Mesenchymal stem cell (in vitro differentiated cells and primary cell): ENCODE measurements around the gene DENND1C.
A peak's percentile ranks its signal among the peaks of the same experiment; 100 is the strongest.
"Not testable (repeated sequence)": the region's sequence is repeated elsewhere in the genome, so short reads cannot be mapped to it uniquely, and the experiment has no call there.

Source experiments
- DNase-seq: peaks from one replicate; pipeline ENCODE4 v3.0.0-alpha.2; 2013
- H2AFZ ChIP-seq: one replicate; pipeline ENCODE4 v1.6.1; 2013; ENCODE audit warnings: low read depth, mild to moderate bottlenecking, control low read depth, inconsistent platforms, low read length, moderate library complexity
- H2AK5ac ChIP-seq: 2 replicates; pipeline ENCODE4 v1.6.1; 2013; ENCODE audit warnings: low read length, moderate library complexity, mild to moderate bottlenecking, inconsistent platforms; ENCODE audit not compliant: severe bottlenecking
- H2BK120ac ChIP-seq: one replicate; pipeline ENCODE4 v1.6.1; 2013; ENCODE audit warnings: low read depth, mild to moderate bottlenecking, inconsistent platforms, low read length, moderate library complexity
- H2BK12ac ChIP-seq, 2 experiments: one replicate each; pipeline ENCODE4 v1.6.1; 2013; ENCODE audit warnings: inconsistent platforms in 2 of 2, low read length in 2 of 2, mild to moderate bottlenecking in 2 of 2, moderate library complexity in 2 of 2, control low read depth in 1 of 2
- H2BK15ac ChIP-seq: one replicate; pipeline ENCODE4 v1.6.1; 2013; ENCODE audit warnings: mild to moderate bottlenecking, low read depth, inconsistent platforms; ENCODE audit not compliant: poor library complexity, severe bottlenecking
- H2BK5ac ChIP-seq: 2 replicates; pipeline ENCODE4 v1.6.1; 2013; ENCODE audit warnings: low read depth, mild to moderate bottlenecking, low read length, control low read depth, inconsistent platforms; ENCODE audit not compliant: poor library complexity, severe bottlenecking
- H3K14ac ChIP-seq, 2 experiments: one replicate each; pipeline ENCODE4 v1.6.1; 2013; ENCODE audit warnings: inconsistent platforms in 2 of 2, low read length in 2 of 2, control low read depth in 1 of 2, mild to moderate bottlenecking in 1 of 2, moderate library complexity in 1 of 2
- H3K18ac ChIP-seq, 2 experiments: one replicate each; pipeline ENCODE4 v1.6.1; 2013; ENCODE audit warnings: inconsistent platforms in 2 of 2, low read length in 2 of 2, control low read depth in 1 of 2, low read depth in 1 of 2, mild to moderate bottlenecking in 1 of 2
- H3K23ac ChIP-seq, 2 experiments: one replicate each; pipeline ENCODE4 v1.6.1; 2013; ENCODE audit warnings: inconsistent platforms in 2 of 2, low read length in 2 of 2, mild to moderate bottlenecking in 2 of 2, moderate library complexity in 2 of 2, control low read depth in 1 of 2
- H3K27ac ChIP-seq: 2 replicates; pipeline ENCODE4 v1.5.1; 2013; ENCODE audit warnings: mild to moderate bottlenecking, moderate library complexity, low read length, control low read depth, inconsistent platforms; ENCODE audit not compliant: poor library complexity, severe bottlenecking
- H3K27me3 ChIP-seq, 2 experiments: 2 replicates each; pipeline versions ENCODE4 v1.6.1 to v1.7.0; 2013; ENCODE audit warnings: low read length in 2 of 2, mild to moderate bottlenecking in 2 of 2, moderate library complexity in 2 of 2, control low read depth in 1 of 2, inconsistent platforms in 1 of 2; ENCODE audit not compliant: control insufficient read depth in 1 of 2, insufficient read depth in 1 of 2
- H3K36me3 ChIP-seq, 2 experiments: 2 replicates each; pipeline versions ENCODE4 v1.6.1 to v1.7.0; 2013; ENCODE audit warnings: low read length in 2 of 2, control low read depth in 1 of 2, inconsistent platforms in 1 of 2, low read depth in 1 of 2, mild to moderate bottlenecking in 1 of 2; ENCODE audit not compliant: insufficient read depth in 2 of 2, control insufficient read depth in 1 of 2
- H3K4ac ChIP-seq, 2 experiments: one replicate each; pipeline ENCODE4 v1.6.1; 2013; ENCODE audit warnings: inconsistent platforms in 2 of 2, low read length in 2 of 2, mild to moderate bottlenecking in 2 of 2, moderate library complexity in 2 of 2, control low read depth in 1 of 2, low read depth in 1 of 2
- H3K4me1 ChIP-seq: 2 replicates; pipeline ENCODE4 v1.6.1; 2013; ENCODE audit warnings: low read depth, low read length, control low read depth; ENCODE audit not compliant: control insufficient read depth, insufficient read depth
- H3K4me2 ChIP-seq: 2 replicates; pipeline ENCODE4 v1.6.1; 2013; ENCODE audit warnings: low read length, mild to moderate bottlenecking, inconsistent platforms; ENCODE audit not compliant: poor library complexity, severe bottlenecking
- H3K4me3 ChIP-seq, 2 experiments: 2 replicates each; pipeline versions ENCODE4 v1.5.1 to v1.7.0; 2013; ENCODE audit warnings: low read length in 2 of 2, mild to moderate bottlenecking in 2 of 2, control low read depth in 1 of 2, low read depth in 1 of 2; ENCODE audit not compliant: insufficient read depth in 1 of 2
- H3K79me1 ChIP-seq: replicated peaks from 2 replicates; pipeline ENCODE4 v1.6.1; 2013; ENCODE audit warnings: mild to moderate bottlenecking, control low read depth, low read length, inconsistent platforms; ENCODE audit not compliant: poor library complexity, severe bottlenecking
- H3K9ac ChIP-seq: 2 replicates; pipeline ENCODE4 v1.7.0; 2013; ENCODE audit warnings: mild to moderate bottlenecking, low read length, moderate library complexity
- H3K9me3 ChIP-seq: 2 replicates; pipeline ENCODE4 v1.7.0; 2013; ENCODE audit warnings: mild to moderate bottlenecking, low read length; ENCODE audit not compliant: control insufficient read depth
- H4K8ac ChIP-seq: one replicate; pipeline ENCODE4 v1.6.1; 2013; ENCODE audit warnings: inconsistent platforms, mild to moderate bottlenecking, low read length, moderate library complexity
- H4K91ac ChIP-seq: one replicate; pipeline ENCODE4 v1.6.1; 2013; ENCODE audit warnings: mild to moderate bottlenecking, low read length, inconsistent platforms
- WGBS: methylation state at CpG from one replicate; pipeline ENCODE4 v1.1.7; 2013; ENCODE audit warnings: mixed read lengths; 5-methylcytosine and 5-hydroxymethylcytosine counted together

The DENND1C gene

DNA sequence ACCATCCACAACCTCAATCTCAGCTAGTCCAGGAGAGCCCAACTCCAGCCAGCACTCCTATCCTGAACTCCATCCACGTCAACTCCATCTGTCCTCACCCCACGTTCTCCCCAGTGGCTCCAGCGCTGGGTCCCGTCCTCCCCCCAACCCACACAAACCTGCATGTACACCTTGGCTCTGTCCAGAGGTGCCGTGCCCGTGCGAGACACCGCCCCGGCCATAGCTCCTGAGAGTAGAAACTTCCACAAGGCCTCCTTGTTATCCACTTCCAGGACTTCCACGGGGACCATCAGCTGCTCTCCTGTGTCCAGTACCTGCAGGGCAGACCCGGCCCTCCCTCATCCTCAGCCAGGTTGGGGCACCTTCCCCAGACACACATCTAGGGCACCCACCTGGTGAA lies 49.7 kb downstream of the DENND1C start:
- no peaks in the 10 kb centered on the region for H3K9me3 ChIP-seq
- H3K9ac ChIP-seq = no peak overlapping the region
- H3K27me3 ChIP-seq = peaks cover 10 to 16% of the 10 kb centered on the region in 2 experiments
- H3K4ac ChIP-seq = no peak overlapping the region
- H2BK12ac ChIP-seq = no peak overlapping the region
- H3K79me1 ChIP-seq = no peaks in the 10 kb centered on the region
- no peaks in the 10 kb centered on the region for H3K36me3 ChIP-seq
- H4K91ac ChIP-seq = no peak overlapping the region
- H3K23ac ChIP-seq = no peak overlapping the region
- no peak overlapping the region for H2BK120ac ChIP-seq
- no peak for DNase-seq
- no peaks in the 10 kb centered on the region for H3K4me1 ChIP-seq
- H3K14ac ChIP-seq = no peak overlapping the region
- 84% methylated on average over 11 of the region's 11 CpGs for WGBS
- H3K4me2 ChIP-seq = no peak overlapping the region
- H3K27ac ChIP-seq = no peak overlapping the region
- H2BK5ac ChIP-seq = no peak overlapping the region
- H3K18ac ChIP-seq = no peak overlapping the region
- H2AFZ ChIP-seq = no peak overlapping the region
- no peak overlapping the region for H2BK15ac ChIP-seq
- no peak overlapping the region for H3K4me3 ChIP-seq
- H2AK5ac ChIP-seq = no peak overlapping the region
- H4K8ac ChIP-seq = no peak overlapping the region

- Histone ChIP-seq H3K18ac (peak overlapping the region in 1 of 2 experiments; percentile 9), H3K4me1 (peaks cover 4% of the 10 kb centered on the region), H4K8ac (peak overlapping the region; percentile 23), H2BK120ac (no peak overlapping the region), H3K14ac (no peak overlapping the region), H3K27me3 (peaks cover 10 to 16% of the 10 kb centered on the region in 2 experiments), H3K27ac (no peak overlapping the region), H3K4ac (no peak overlapping the region), H2BK5ac (no peak overlapping the region), H3K9ac (no peak overlapping the region), H3K23ac (no peak overlapping the region), H2AK5ac (no peak overlapping the region), H2AFZ (no peak overlapping the region), H3K36me3 (no peaks in the 10 kb centered on the region), H2BK15ac (no peak overlapping the region), H3K4me2 (no peak overlapping the region), H3K9me3 (no peaks in the 10 kb centered on the region), H2BK12ac (no peak overlapping the region), H3K4me3 (no peak overlapping the region), H3K79me1 (peaks cover 5% of the 10 kb centered on the region), H4K91ac (no peak overlapping the region)
- 78% methylated on average over 18 of the region's 20 CpGs for WGBS
- no peak for DNase-seq
These were observed 52.0 kb downstream of the DENND1C start for GRCh38 chr19:6429419-6430221.

DNA sequence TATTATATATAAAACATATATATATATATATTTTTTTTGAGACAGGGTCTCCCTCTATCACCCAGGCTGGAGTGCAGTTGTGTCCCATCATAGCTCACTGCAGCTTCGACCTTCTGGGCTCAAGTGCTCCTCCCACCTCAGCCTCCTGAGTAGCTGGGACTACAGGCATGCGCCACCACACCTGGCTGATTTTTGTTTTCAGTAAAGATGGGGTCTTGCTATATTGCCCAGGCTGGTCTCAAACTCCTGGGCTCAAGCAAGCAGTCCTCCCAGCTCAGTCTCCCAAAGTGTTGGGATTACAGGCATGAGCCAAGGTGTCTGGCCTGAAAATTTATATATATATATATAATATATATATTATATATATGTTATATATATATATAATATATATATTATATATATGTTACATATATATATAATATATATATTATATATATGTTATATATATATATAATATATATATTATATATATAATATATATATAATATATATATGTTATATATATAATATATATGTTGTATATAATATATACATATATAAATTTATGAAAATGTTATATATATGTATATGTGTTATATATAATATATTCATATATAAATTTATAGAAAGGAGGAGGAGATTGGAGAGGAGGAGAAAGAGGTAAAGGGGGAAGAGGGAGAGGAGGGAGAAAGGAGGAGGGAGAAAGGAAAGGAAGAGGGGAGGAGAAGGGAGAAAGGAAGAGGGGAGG lies 52.7 kb downstream of the DENND1C start:
- H2AFZ ChIP-seq, H3K4me2 ChIP-seq, H2BK15ac ChIP-seq, H3K9ac ChIP-seq, H3K79me1 ChIP-seq, H2BK5ac ChIP-seq, H3K14ac ChIP-seq, H3K4ac ChIP-seq, H3K18ac ChIP-seq, H3K9me3 ChIP-seq, H2BK120ac ChIP-seq, H3K4me3 ChIP-seq, H2BK12ac ChIP-seq, H4K91ac ChIP-seq, H3K36me3 ChIP-seq, H3K4me1 ChIP-seq, H2AK5ac ChIP-seq, H3K23ac ChIP-seq, DNase-seq, H3K27ac ChIP-seq, H4K8ac ChIP-seq: not testable (repeated sequence)
- peaks cover 10 to 16% of the 10 kb centered on the region in 2 experiments for H3K27me3 ChIP-seq
- 89% methylated on average over 2 of the region's 2 CpGs for WGBS

DNA sequence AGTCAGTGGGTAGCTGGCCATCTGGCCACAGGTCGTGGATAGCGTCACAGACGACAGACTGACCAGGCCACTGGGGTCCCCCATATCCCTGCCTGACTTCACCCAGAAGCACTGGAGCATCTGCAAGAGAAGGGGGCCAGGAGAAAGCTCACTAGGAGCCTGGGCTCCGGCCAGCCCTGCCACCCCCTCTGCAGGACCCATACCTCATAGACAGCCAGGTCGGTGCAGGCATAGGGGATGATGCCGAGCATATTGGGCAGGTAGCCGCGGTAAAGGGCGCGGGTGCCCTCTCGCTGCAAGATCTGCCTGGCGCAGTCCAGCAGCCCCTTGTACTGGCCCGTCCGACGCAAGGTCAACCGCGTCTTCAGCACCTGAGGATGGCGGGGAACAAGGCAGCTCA lies 54.5 kb downstream of the DENND1C start:
- Histone ChIP-seq H2BK12ac (no peak overlapping the region), H4K8ac (peak overlapping the region; percentile 31), H2BK5ac (no peak overlapping the region), H3K4me3 (peak overlapping the region in 1 of 2 experiments; percentile 22), H2AK5ac (no peak overlapping the region), H3K36me3 (peaks cover under 1 to 2% of the 10 kb centered on the region in 2 experiments), H3K9me3 (no peaks in the 10 kb centered on the region), H3K9ac (no peak overlapping the region), H3K18ac (no peak overlapping the region), H2BK15ac (no peak overlapping the region), H3K4me1 (peaks cover 10% of the 10 kb centered on the region), H3K4me2 (peak overlapping the region; percentile 16), H3K27ac (no peak overlapping the region), H3K79me1 (peaks cover 5% of the 10 kb centered on the region), H3K4ac (no peak overlapping the region), H3K14ac (no peak overlapping the region), H2BK120ac (no peak overlapping the region), H3K23ac (no peak overlapping the region), H4K91ac (peak overlapping the region; percentile 57), H2AFZ (no peak overlapping the region), H3K27me3 (peaks cover 10 to 15% of the 10 kb centered on the region in 2 experiments)
- WGBS = 98% methylated on average over 18 of the region's 18 CpGs
- DNase-seq = no peak
